GM12801 (cell line): ENCODE results near the gene HS3ST5.

Experiments
- TF ChIP-seq, protein P1 (sequence below): IDR thresholded peaks from one replicate; pipeline ENCODE4 v1.5.1; 2011; ENCODE audit warnings: control low read depth; ENCODE audit not compliant: insufficient read length; ENCODE audit errors: extremely low read depth

Gene HS3ST5

DNA sequence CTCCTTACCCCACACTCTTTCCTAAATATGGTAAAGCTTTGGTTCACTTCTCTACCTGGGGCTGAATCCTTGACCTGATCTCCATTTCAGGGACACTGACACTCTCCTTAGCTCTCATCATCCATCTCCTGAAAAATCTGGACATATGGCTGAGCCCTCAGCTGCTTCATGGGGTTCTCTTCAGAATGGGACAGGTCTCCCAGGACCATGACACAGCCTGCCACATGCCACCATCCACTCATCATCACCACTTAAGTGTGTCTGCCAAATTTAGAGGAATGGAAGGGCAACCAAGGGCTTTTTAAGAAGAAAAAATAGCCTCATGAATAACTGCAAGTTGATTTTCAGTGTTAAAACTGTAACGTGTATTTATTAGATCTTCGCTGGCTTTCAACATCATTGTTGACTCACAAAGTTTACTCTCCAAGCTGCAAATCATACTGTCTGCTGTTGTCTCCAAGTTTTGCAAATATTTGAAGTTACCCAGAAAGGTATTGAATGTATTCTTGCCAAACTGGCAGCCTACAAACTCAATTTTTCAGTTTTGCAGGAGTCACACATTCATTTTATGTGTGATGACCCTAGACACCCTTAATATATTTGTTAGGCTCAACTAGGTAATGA lies 41.1 kb downstream of the HS3ST5 start:
- TF ChIP-seq, protein P1, sequence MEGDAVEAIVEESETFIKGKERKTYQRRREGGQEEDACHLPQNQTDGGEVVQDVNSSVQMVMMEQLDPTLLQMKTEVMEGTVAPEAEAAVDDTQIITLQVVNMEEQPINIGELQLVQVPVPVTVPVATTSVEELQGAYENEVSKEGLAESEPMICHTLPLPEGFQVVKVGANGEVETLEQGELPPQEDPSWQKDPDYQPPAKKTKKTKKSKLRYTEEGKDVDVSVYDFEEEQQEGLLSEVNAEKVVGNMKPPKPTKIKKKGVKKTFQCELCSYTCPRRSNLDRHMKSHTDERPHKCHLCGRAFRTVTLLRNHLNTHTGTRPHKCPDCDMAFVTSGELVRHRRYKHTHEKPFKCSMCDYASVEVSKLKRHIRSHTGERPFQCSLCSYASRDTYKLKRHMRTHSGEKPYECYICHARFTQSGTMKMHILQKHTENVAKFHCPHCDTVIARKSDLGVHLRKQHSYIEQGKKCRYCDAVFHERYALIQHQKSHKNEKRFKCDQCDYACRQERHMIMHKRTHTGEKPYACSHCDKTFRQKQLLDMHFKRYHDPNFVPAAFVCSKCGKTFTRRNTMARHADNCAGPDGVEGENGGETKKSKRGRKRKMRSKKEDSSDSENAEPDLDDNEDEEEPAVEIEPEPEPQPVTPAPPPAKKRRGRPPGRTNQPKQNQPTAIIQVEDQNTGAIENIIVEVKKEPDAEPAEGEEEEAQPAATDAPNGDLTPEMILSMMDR = no peak

DNA sequence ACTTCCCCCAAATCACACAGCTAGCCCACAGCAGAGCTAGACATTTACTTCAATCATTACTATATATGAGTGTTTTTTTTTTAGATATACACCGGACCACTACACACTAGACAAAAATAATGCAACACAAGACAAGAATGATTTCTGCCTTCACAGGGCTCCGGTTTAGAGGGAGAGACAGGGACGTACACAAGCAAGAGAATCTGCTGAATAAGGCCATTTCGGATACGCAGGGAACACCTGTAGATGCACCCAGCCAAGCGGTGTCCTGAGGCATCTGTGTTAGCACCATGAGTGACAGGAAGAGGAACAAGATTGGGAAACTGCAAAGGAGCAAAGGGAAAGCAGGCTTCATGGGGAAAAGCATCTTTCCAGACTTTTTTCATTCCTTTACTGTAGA lies 45.7 kb downstream of the HS3ST5 start:
- TF ChIP-seq, protein P1 = no peak

DNA sequence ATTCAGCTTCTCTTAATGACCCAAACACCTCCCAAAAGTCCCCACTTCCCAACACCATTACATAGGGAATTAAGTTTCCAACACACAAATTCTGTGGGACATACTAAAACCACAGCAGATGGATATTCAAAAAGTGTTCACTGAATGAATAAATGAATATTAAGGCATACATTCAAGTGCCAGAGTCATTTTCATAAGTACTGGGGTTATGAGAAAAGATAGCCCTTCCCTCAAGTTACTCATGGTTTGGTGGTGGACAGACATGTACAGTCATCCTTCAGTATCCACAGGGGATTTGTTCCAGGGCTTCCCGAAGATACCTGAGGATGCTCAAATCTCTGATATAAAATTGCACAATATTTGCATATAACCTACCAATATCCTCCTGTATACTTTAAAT lies 50.4 kb downstream of the HS3ST5 start:
- TF ChIP-seq, protein P1 = no peak

DNA sequence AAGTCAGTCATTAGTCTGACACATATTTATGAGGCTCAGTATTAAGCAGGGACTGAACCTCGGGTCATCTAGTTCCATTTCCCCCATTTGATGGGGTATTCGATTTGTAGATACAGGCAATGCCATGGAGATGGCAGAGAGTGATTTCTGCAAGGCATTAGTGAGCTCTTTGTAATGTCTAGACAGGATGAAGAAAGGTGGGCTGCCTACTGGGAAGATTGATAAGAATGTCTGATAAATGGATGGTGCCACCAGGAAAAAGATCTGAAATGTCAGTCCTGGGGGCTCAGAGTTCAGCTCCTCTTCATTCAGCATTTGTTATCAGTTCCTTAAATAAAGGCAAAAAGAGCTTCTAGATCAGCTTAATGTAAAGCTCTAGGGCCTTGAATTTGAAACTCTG lies 51.4 kb downstream of the HS3ST5 start:
- TF ChIP-seq, protein P1 = no peak

DNA sequence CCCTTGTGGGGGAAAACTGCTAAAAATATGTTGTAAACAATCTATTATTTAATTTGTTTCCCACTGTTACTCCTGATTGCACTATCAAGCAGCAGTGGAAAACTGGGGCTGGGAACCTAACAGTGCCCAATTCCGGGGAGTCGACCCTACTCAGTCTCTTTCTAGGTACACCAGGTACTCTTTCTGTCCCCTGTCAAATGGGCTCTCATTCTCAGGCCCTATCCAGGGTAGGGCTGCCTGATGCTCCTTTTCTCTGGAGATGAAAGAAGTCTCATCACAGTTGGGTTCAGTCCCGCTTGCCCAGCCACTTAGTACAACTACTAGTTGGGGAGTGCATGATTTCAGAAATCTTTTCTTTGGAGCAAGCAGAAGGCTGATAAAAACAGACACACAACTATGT lies 52.0 kb downstream of the HS3ST5 start:
- TF ChIP-seq, protein P1 = no peak

DNA sequence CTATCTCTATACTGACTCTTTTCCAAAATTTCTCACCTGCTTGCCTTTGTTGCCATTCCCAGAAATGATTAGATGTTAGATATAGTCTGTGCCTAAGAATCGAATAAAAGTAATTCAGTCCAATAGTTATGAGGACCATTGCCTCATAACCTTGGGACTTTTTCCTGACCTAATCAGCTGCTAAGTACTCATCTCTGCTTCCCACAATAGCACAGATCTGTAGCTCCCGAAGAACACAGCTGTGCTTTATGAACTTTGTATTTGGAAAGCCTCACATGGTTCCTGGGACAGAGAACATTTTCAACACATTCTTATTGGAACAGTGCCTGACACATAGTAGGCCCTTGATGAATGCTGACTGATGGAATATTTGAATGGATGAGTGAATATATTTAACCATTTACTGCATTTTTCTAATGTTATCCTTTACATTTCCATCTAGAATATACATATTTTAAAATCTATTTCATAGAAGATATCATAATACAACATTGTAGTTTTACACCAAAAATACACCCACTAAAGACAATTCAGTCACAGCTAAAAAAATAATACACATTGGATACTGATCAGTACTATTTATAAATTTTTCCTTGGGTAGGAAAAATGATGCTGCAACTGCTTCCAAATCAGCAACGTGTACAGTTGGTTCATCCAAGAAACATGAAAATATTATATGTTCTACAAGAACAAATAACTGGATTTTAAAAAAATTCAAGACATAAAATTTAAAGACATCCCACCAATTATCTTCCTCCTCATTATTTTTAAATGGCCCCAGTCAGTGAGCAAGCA lies 53.9 kb downstream of the HS3ST5 start:
- TF ChIP-seq, protein P1 = no peak

DNA sequence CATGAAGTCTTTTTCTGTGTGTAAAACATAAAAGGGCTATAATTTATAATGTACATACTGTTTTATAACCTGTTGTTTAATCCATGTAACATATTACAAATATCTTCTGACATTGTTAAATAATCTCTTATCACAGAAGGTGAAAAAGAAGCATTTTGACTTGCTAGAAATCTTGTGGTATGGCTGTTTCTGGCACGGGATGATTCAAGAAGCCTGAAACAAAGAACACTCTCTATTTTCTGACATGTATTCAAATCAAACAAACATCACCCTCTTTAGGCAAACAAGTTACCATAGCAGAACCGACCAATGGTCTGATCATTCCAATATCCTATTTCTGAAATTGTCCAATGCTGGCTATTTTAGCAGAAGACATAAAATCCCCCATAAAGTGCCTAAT lies 55.4 kb downstream of the HS3ST5 start:
- TF ChIP-seq, protein P1 = no peak
